Measurements from ENCODE around the gene SELENOM. TPM values are rescaled to one million over a fixed set of nuclear protein-coding genes. Genes with fewer than 3 reads are reported as not detected.
A peak's percentile ranks its signal among the peaks of the same experiment; 100 is the strongest.
"Not testable (repeated sequence)": the region's sequence is repeated elsewhere in the genome, so short reads cannot be mapped to it uniquely, and the experiment has no call there.

Gene SELENOM
- total and polyA plus RNA-seq, 5 experiments from 2014 or later, result 74.9 to 142 (median 114) TPM

DNA sequence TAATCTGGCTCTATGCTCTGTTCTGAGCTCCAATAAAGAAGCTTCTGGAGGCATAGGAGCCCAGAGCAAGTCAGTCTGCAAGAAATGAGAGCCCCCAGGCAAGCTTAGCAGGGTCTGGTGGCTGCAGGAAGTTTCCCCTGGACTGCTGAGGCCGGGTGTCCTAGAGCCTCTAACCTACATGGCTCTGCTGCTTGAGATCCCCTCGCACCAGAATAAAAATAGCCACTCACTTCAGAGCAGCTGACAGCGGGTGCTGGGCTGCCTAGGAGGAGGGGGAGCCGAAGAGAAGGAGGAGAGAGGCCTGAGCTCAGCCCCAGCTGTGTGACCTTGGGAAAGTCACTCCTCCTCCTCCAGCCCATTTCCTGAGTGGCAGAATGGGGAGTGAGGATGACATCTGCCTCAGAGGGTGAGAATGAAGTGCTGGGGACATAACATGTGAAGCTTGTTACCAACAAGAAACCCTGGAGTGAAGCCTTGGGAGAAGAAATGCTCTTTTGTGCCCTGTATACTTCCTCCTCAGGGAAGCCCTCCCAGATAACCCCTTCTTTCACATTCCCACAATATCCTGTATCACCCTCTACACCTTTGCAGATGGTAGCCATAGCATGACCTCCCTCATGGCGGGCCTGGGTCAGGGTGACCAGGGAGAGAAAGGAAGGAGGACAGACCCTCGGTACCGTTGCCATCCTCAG, 11.8 kb upstream of the SELENOM start:
- ATAC-seq (no peak), DNase-seq (peak in 1 of 10 donors; percentile 11)
- H3K36me3 Mint-ChIP-seq, result no peaks in the 10 kb centered on the region
- no peaks in the 10 kb centered on the region for H3K4me1 Mint-ChIP-seq
- H3K4me3 Mint-ChIP-seq, result no peak overlapping the region
- peak overlapping the region in 2 of 10 donors; percentile 19 to 38 for H3K27ac Mint-ChIP-seq
- POLR2A ChIA-PET, result no interaction called here
- H3K9me3 Mint-ChIP-seq, result no peaks in the 10 kb centered on the region
- no peaks in the 10 kb centered on the region for H3K27me3 Mint-ChIP-seq

DNA sequence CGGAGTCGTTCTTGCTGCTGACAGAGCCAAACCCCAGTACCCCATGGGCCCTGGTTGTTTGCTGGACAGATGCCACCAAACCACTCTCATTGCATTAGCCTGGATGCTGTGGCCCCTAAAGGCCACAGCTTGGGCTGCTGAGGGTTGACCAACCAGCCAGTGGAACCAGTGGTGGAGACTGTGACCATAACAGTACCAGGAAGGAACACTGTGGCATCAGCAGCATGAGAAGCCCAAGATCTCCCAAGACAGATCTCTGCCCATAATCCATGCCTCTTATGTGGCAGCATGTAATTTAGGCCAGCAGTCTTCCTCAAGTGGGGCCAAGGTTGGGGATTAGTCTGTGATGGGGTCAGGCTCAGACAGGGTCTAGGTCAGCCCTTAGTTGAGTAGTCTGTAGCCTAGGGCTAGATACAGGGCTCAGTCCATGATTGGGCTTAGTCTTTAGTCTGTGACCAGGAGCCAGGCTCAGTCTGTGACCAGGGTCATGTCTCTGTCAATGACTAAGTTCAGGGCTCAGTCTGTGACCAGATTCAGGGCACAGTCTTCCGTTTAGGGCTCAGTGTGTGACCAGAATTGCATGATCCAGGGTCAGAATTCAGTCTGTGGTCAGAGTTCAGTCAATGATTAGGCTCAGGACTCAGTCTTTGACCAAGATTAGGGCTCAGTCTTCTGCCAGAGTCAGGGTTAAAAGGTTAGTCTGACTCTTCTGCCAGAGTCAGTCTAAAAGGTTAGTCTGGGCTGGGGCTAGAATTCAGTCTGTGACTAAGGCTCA, 10.9 kb upstream of the SELENOM start:
- no peaks in the 10 kb centered on the region for H3K9me3 Mint-ChIP-seq
- H3K27ac Mint-ChIP-seq, result no peak overlapping the region
- H3K4me1 Mint-ChIP-seq, result no peaks in the 10 kb centered on the region
- H3K27me3 Mint-ChIP-seq, result no peaks in the 10 kb centered on the region
- DNase-seq, result no peak
- H3K4me3 Mint-ChIP-seq, result no peak overlapping the region
- POLR2A ChIA-PET, result no interaction called here
- H3K36me3 Mint-ChIP-seq, result no peaks in the 10 kb centered on the region
- ATAC-seq, result no peak

GRCh38 chr22:31112547-31113091, 5.3 kb upstream of the SELENOM start:
- POLR2A ChIA-PET, H3K9me3 Mint-ChIP-seq, H3K27ac Mint-ChIP-seq, H3K27me3 Mint-ChIP-seq, ATAC-seq, H3K36me3 Mint-ChIP-seq, H3K4me3 Mint-ChIP-seq, H3K4me1 Mint-ChIP-seq, DNase-seq: not testable (repeated sequence)

- Mint-ChIP-seq H3K36me3 (peaks cover 0 to 3% (median 0%) of the 10 kb centered on the region in 3 donors), H3K27me3 (no peaks in the 10 kb centered on the region), H3K4me1 (peaks cover 18 to 27% (median 21%) of the 10 kb centered on the region in 4 donors), H3K27ac (peak overlapping the region; percentile 86 to 97 (median 94)), H3K9me3 (no peaks in the 10 kb centered on the region), H3K4me3 (peak overlapping the region; percentile 90 to 97 (median 95))
- POLR2A ChIA-PET, result interaction anchor here (0.7 to 2.4 kb wide), 15 partner anchors 12 to 523 kb away, joined by 3 to 11 read pairs (median 5); partner anchors contain the start of genes PIK3IP1, RNF185 and TUG1
- peak in 1 of 10 donors; percentile 66 for DNase-seq
- ATAC-seq, result peak; percentile 32 to 41
Observed at GRCh38 chr22:31107894-31108218, 488 bp upstream of the SELENOM start.

DNA sequence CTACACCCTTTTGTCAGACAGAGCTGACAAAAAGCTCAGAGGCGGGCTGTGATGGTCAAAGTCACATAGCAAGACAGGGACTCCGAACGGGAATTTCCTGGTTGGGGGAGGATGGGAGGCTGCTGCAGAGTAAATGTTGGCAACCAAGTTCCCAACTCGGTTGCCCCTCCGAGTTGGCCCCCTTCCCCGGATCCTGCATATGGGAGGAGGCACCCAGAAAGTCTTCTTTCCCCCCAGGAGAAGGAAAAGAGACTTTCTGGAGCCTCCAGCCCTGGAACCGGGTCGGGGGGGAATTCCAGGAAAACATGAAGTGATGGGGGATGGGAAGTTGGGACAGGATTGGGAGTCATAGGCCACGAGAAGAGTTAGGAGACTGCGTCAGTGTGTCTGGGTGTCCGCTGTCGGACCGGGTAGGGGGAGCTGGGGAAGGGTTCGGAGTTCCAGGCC, 614 bp downstream of the SELENOM start:
- no peaks in the 10 kb centered on the region for H3K9me3 Mint-ChIP-seq
- no peak for DNase-seq
- H3K4me3 Mint-ChIP-seq, result peak overlapping the region; percentile 90 to 97 (median 95)
- ATAC-seq, result no peak
- H3K27ac Mint-ChIP-seq, result peak overlapping the region; percentile 82 to 97 (median 94)
- H3K4me1 Mint-ChIP-seq, result peaks cover 18 to 27% (median 21%) of the 10 kb centered on the region in 4 donors
- POLR2A ChIA-PET, result interaction anchor here (0.8 to 2.4 kb wide), 12 partner anchors 11 to 524 kb away, joined by 3 to 11 read pairs (median 5); partner anchors contain the start of genes PIK3IP1, RNF185 and TUG1
- no peaks in the 10 kb centered on the region for H3K27me3 Mint-ChIP-seq
- peaks cover 0 to 3% (median 0%) of the 10 kb centered on the region in 3 donors for H3K36me3 Mint-ChIP-seq

DNA sequence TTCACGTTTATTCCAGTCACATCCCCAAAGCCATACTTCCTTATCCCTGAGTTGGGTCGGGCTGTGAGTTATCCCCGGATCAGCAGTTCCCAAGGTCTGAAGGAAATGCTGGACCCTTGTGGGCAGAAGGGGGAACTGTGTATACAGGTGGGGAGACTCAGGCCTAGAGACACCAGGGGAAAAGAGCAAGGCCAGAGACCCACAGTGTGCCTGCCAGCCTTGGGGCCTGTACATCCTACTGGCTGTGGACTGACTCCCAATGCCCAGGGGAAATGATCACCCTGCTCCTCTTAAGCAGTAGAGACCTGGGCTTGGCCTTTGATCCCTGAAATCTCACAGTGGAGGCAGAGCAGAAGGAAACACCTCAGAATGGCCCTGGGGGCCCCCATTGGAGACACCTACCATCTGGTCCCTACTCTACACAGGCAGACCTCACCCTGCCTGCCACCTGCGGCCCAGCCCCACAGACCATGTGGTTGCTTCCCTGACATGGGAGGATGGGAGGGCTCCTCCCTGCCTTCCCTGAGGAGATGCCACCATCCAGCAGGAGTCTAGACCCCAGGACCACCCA, 1.3 kb downstream of the SELENOM start:
- Mint-ChIP-seq H3K36me3 (peaks cover 0 to 3% (median 0%) of the 10 kb centered on the region in 3 donors), H3K4me3 (peak overlapping the region; percentile 90 to 97 (median 95)), H3K27ac (peak overlapping the region; percentile 68 to 97 (median 94)), H3K4me1 (peaks cover 18 to 27% (median 21%) of the 10 kb centered on the region in 4 donors), H3K9me3 (no peaks in the 10 kb centered on the region), H3K27me3 (no peaks in the 10 kb centered on the region)
- ATAC-seq, result no peak
- no peak for DNase-seq
- POLR2A ChIA-PET, result interaction anchor here (1.7 to 2.4 kb wide), 4 partner anchors 22 to 137 kb away, joined by 5 to 11 read pairs (median 10); partner anchors contain the start of genes RNF185 and TUG1

DNA sequence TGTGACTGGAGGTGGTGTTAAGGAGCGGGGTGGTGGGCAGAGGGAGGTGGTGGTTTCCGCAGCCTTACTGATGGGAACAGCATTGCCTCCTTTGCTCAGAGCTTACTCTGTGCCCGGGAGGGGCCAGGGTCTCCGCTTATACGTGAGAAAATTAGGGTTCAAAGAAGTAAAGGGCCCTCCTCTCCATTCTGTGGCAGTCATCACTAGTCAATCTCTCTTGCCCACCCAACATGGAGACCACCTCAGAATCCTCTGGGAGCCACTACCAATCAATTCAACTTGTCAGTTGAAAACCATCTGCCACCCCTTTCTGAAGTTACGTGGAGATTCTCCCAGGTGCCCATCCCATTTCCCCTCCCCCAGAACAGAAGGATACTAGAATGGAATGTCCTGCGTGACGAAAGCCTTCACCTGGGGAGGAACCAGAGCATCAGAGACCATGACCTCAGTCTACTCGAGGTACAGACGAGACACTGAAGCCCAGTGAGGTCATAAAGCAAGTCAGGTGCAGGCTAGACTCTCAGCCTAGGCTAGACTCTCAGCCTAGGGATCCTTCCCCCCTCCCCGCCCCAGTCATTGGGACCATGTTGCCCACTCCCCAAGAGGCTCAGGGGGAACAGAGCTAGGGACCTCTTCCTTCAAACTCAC, 2.0 kb downstream of the SELENOM start:
- DNase-seq (no peak), ATAC-seq (no peak)
- Mint-ChIP-seq H3K4me3 (peak overlapping the region in 7 of 10 donors; percentile 7 to 97 (median 92)), H3K4me1 (peaks cover 18 to 27% (median 21%) of the 10 kb centered on the region in 4 donors), H3K27me3 (no peaks in the 10 kb centered on the region), H3K27ac (peak overlapping the region in 8 of 10 donors; percentile 13 to 97 (median 72)), H3K9me3 (no peaks in the 10 kb centered on the region), H3K36me3 (peaks cover 0 to 3% (median 0%) of the 10 kb centered on the region in 3 donors)
- POLR2A ChIA-PET, result interaction anchor here (1.0 to 1.3 kb wide), 2 partner anchors 21 to 137 kb away, joined by 3 to 4 read pairs; partner anchors contain the start of genes MORC2 and TUG1

DNA sequence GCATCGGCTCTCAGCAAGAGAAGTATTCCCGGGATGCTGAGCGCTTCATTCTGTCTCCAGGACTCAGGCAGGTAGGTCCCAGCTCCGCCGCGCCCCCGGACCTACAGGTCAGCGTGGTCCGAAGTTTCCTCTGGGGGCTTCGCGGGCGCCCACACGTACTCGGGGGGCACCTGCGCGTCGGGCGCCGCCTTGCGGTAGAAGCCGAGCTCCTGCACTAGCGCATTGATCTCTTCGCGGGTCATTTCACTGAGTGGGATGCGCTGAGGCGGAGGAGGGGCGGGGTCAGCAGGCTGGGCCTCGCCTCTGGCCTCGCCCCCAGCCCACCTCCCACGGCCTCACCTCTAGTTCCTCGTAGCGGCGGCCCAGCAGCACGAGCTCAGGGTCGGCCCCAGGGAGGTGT, 2.5 kb downstream of the SELENOM start:
- H3K36me3 Mint-ChIP-seq, result peaks cover 0 to 3% (median 0%) of the 10 kb centered on the region in 3 donors
- no peak overlapping the region for H3K27ac Mint-ChIP-seq
- DNase-seq (peak in 1 of 10 donors; percentile 10), ATAC-seq (no peak)
- H3K4me3 Mint-ChIP-seq, result peak overlapping the region in 1 of 10 donors; percentile 95
- POLR2A ChIA-PET, result interaction anchor here (1.0 to 1.3 kb wide), 2 partner anchors 20 to 136 kb away, joined by 3 to 4 read pairs; partner anchors contain the start of genes MORC2 and TUG1
- no peaks in the 10 kb centered on the region for H3K9me3 Mint-ChIP-seq
- H3K27me3 Mint-ChIP-seq, result no peaks in the 10 kb centered on the region
- peaks cover 19 to 27% (median 21%) of the 10 kb centered on the region in 4 donors for H3K4me1 Mint-ChIP-seq

- peak in 1 of 10 donors; percentile 54 for DNase-seq
- no peak for ATAC-seq
- POLR2A ChIA-PET, result interaction anchor here (1.0 to 1.3 kb wide), 2 partner anchors 19 to 135 kb away, joined by 3 to 4 read pairs; partner anchors contain the start of genes MORC2 and TUG1
- Mint-ChIP-seq H3K4me3 (peak overlapping the region in 1 of 10 donors; percentile 66), H3K27ac (peak overlapping the region in 2 of 10 donors; percentile 23 to 34), H3K9me3 (no peaks in the 10 kb centered on the region), H3K36me3 (peaks cover 0 to 3% (median 0%) of the 10 kb centered on the region in 3 donors), H3K27me3 (no peaks in the 10 kb centered on the region), H3K4me1 (peaks cover 19 to 27% (median 21%) of the 10 kb centered on the region in 4 donors)
Observed at GRCh38 chr22:31103899-31104694, 3.3 kb downstream of the SELENOM start.

GRCh38 chr22:31103111-31103510, 4.3 kb downstream of the SELENOM start:
- peaks cover 0 to 3% (median 0%) of the 10 kb centered on the region in 3 donors for H3K36me3 Mint-ChIP-seq
- peak overlapping the region in 3 of 10 donors; percentile 23 to 59 (median 30) for H3K27ac Mint-ChIP-seq
- no peak overlapping the region for H3K4me3 Mint-ChIP-seq
- no peaks in the 10 kb centered on the region for H3K9me3 Mint-ChIP-seq
- POLR2A ChIA-PET, result interaction anchor here (0.9 kb wide), 1 partner anchor 19 kb away, joined by 3 read pairs; no protein-coding TSS in a partner anchor
- ATAC-seq (no peak), DNase-seq (no peak)
- peaks cover 19 to 26% (median 21%) of the 10 kb centered on the region in 4 donors for H3K4me1 Mint-ChIP-seq
- no peaks in the 10 kb centered on the region for H3K27me3 Mint-ChIP-seq
